Thymus (tissue), 11 donors: ENCODE results near the gene SINHCAF. TPM values are rescaled to one million over a fixed set of nuclear protein-coding genes. Genes with fewer than 3 reads are reported as not detected.

Source experiments
- DNase-seq, 9 donors: peaks; one replicate each; pipeline ENCODE4 v3.0.0-alpha.2; 2013; ENCODE audit warnings: low spot score in 9 of 9, low read depth in 6 of 9, missing footprints in 1 of 9
- H3K27ac ChIP-seq, 2 donors: one replicate each; pipeline ENCODE4 v1.5.1; 2013; ENCODE audit warnings: control low read depth in 1 of 2, low read depth in 1 of 2, low read length in 1 of 2, mild to moderate bottlenecking in 1 of 2, moderate library complexity in 1 of 2
- H3K27me3 ChIP-seq, 2 donors: one replicate each; pipeline ENCODE4 v1.5.1; 2013; ENCODE audit warnings: low read length in 1 of 2; ENCODE audit not compliant: control insufficient read depth in 2 of 2, insufficient read depth in 1 of 2
- H3K36me3 ChIP-seq, 2 donors: one replicate each; pipeline ENCODE4 v1.5.1; 2013; ENCODE audit warnings: low read length in 1 of 2, mild to moderate bottlenecking in 1 of 2, moderate library complexity in 1 of 2; ENCODE audit not compliant: control insufficient read depth in 2 of 2, insufficient read depth in 2 of 2
- H3K4me1 ChIP-seq, 2 donors: one replicate each; pipeline ENCODE4 v1.5.1; 2013; ENCODE audit warnings: low read length in 2 of 2; ENCODE audit not compliant: control insufficient read depth in 2 of 2, insufficient read depth in 2 of 2
- H3K4me3 ChIP-seq, 2 donors: one replicate each; pipeline ENCODE4 v1.5.1; 2013; ENCODE audit warnings: low read length in 2 of 2, control low read depth in 1 of 2, mild to moderate bottlenecking in 1 of 2
- H3K9me3 ChIP-seq, 2 donors: one replicate each; pipeline ENCODE4 v1.5.1; 2013; ENCODE audit warnings: low read length in 1 of 2, mild to moderate bottlenecking in 1 of 2; ENCODE audit not compliant: control insufficient read depth in 2 of 2, insufficient read depth in 1 of 2
- WGBS: extraction: QIAGEN DNeasy Blood & Tissue Kit; methylation state at CpG from one replicate; pipeline ENCODE4 v1.1.7; 2013; 5-methylcytosine and 5-hydroxymethylcytosine counted together
- polyA plus RNA-seq: library from polyadenylated mRNA; stranded (reverse); fragments of 200-250 nt; gene quantifications from one replicate; pipeline ENCODE4 v1.2.3, GENCODE V29; 2013
- total RNA-seq: library from RNA; stranded (reverse); fragments of 120-200 nt; gene quantifications from one replicate; pipeline ENCODE4 v1.2.4, GENCODE V29; 2013
- donor health status: healthy.

SINHCAF gene
- total and polyA plus RNA-seq, 2 donors: 57.0 to 116 TPM

DNA sequence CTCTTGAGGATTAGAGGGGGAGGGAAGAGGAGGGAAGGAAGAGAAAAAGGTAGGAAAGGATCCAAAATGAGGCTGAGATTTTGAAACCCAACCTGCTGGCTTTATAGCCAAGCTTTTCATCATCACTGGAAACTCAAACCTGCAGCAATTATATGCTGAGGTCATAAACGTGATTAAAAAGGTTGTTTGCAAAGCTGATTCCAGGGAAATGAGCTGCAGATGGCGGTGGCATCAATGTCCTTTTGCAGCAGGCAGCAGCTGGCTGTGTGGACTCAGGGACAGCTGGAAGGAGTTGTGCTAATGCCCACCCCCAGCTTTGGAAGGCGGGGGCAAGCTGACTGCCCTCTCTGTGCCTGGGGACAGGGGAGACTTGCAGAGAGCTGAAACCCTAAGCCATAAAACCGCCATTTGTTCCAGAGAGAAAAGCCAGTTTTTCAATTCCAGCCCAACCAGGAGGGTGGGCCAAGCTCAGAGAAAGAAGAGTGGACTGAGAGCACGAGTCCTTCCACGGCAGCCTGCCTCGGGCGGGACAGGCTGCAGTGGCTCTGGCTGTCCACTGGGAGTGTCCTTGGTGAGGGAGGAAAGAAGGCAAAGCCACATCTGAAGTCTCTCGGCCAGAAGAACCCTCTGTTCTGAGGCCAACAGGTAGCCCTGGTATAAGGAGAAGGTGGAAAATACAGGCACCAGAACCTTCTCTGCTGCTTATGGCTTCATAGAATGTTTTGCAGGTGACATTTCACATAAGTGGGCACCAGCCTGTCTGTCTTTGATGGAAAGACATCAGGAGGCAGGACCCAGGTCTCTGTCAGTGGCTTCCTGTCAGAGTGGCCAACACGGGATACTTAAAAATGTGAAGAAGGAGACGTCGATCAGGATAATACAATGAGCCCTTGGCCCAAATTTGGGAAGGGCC, 90.7 kb downstream of the SINHCAF start:
- 77% methylated on average over 12 of the region's 12 CpGs for WGBS
- no peak overlapping the region for H3K27ac ChIP-seq
- no peak for DNase-seq
- H3K4me3 ChIP-seq: no peak overlapping the region
- peaks cover 0 to 15% of the 10 kb centered on the region in 2 donors for H3K27me3 ChIP-seq
- peaks cover 0 to 6% of the 10 kb centered on the region in 2 donors for H3K9me3 ChIP-seq
- H3K4me1 ChIP-seq: no peaks in the 10 kb centered on the region
- H3K36me3 ChIP-seq: no peaks in the 10 kb centered on the region

DNA sequence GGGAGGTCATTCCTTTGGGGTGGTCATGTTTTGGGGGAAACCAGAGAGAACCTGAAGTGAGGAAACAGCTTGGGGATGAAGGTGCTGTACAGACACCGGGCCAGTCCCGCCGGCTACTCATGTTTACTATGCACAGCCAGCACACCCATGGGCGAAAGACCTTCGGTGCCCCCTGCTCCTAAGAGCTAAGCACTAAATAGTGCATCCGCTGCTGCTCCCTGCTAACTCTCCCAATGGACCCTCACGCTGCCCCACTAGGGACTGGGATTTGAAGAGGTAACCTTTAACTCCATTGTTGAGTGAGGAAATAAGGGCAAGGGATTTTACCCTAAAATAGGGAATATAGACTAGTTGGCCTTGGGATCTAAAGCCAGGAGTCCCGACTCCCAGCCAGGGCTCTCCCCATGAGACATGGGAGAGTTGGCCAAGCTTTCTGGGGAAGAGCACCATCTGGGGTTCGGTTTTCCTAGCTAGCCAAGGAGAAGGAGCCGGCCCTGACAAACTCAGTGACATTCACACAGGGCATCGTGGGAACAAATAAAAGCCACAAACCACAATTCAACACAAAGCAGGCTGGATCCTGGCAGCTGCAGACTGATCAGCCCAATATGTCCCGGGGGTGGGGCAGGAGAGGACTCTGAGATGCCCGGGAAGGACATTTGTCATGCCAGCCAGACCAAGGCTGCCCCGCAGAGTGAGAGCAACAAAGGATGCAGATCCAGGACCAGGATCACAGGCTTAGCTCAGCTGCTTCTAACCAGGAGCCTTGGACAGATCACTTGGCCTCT, 91.7 kb downstream of the SINHCAF start:
- WGBS: 64% methylated on average over 14 of the region's 14 CpGs

DNA sequence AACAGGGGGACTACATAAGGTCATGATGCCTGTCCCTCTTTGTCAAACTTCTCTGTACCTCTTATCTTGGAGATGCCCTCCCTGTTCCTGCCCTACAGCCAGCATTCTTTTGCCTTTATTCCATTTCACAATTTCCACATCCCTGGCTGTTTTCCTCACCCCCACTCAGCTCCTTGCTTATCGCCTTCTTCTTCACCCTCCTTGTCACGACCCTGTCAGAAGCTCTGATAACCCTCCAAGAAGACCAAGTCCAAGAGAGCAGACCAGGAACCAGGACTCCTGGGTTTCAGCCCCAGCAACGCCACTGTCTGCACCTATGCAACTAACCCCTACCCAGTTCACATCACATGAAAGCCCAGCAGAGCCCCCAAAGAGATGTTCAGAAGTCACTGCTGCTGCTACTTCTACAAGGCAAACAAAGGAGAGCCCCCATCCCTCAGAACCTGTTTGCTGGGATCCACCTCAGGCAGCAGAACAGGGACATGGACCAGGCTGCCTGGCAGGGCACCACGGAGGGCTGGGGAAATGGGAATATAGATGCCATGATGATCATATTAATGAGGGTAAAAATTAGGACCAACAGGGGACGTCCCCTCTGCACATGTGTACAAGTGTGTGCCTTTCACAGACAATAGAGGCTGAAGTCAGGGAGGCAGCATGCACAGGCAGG, 92.8 kb downstream of the SINHCAF start:
- 86% methylated on average over 5 of the region's 5 CpGs for WGBS
- Histone ChIP-seq H3K36me3 (no peaks in the 10 kb centered on the region), H3K9me3 (peaks cover 0 to 6% of the 10 kb centered on the region in 2 donors), H3K4me1 (no peaks in the 10 kb centered on the region), H3K27me3 (peaks cover 0 to 11% of the 10 kb centered on the region in 2 donors), H3K4me3 (no peak overlapping the region), H3K27ac (no peak overlapping the region)
- DNase-seq: no peak

More for the DNA sequence above, 91.7 kb downstream of the SINHCAF start:
- Histone ChIP-seq H3K36me3 (no peaks in the 10 kb centered on the region), H3K9me3 (peaks cover 0 to 6% of the 10 kb centered on the region in 2 donors), H3K4me1 (no peaks in the 10 kb centered on the region), H3K27ac (no peak overlapping the region), H3K4me3 (no peak overlapping the region), H3K27me3 (peaks cover 0 to 15% of the 10 kb centered on the region in 2 donors)
- no peak for DNase-seq

DNA sequence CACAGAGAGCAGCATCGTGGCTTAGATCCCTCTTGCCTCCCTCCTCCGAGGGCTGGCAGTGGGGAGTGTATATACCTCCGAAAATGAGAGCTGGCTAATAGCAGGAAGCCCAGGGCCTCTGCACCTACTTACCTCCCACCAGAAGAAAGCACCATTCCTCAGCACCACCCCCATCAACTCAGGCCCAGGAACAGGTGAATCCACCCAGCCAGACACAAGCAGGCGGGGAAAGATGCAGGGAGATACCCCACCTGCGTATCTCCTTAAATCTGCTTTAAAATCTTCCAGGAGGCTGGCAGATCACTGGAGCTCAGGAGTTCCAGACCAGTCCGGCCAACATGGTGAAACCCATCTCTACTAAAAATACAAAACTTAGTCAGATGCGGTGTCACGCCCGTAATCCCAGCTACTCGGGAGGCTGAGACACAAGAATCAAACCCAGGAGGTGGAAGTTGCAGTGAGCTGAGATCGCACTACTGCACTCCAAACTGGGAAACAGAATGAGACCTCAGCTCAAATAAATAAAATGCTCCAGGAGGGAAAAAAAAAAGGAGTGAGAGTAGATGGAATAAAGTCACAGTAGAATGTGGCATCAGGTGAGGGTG, 93.5 kb downstream of the SINHCAF start:
- Histone ChIP-seq H3K4me3 (no peak overlapping the region), H3K27me3 (peaks cover 0 to 11% of the 10 kb centered on the region in 2 donors), H3K9me3 (peaks cover 0 to 6% of the 10 kb centered on the region in 2 donors), H3K4me1 (no peaks in the 10 kb centered on the region), H3K36me3 (no peaks in the 10 kb centered on the region), H3K27ac (no peak overlapping the region)
- DNase-seq: no peak
- WGBS: 92% methylated on average over 11 of the region's 11 CpGs

DNA sequence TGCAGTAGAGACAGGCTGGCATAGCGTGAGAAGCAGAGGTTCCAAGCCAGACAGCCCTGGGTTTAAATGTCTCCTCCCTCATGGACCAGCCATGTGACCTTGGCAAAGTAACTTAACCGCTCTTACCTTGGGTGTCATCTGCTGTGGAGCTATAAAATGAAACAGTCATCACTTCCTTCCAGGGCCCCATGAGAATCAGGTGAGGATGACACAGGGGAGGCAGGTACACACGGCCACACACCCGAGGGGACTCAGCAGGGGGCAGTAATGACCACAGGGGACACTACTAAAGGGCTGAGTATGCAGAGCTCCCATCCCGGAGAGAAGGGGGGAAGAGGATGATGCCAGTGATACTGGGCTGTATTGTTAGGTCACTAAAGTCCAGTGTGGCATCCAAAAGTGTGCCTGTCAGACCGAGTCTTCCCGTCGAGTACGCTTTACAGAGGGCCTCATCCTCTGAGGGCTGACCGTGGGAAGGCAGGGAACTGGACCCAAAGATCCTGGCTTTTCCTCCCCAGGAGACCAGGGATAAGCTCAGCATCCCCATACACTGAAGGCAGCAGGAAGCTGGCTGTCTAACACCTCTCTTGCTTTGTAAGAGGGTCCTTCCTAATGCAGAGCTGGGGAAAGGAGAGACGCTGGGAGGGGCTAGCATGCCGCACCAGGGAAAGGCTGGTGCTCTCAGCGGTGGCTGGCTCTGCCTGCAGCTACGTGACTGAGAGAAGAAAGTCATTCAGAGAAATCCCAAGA, 94.2 kb downstream of the SINHCAF start:
- Histone ChIP-seq H3K4me1 (no peaks in the 10 kb centered on the region), H3K27ac (no peak overlapping the region), H3K9me3 (peaks cover 0 to 6% of the 10 kb centered on the region in 2 donors), H3K4me3 (no peak overlapping the region), H3K36me3 (no peaks in the 10 kb centered on the region), H3K27me3 (peaks cover 0 to 8% of the 10 kb centered on the region in 2 donors)
- 92% methylated on average over 14 of the region's 14 CpGs for WGBS
- DNase-seq: no peak
